ENCODE data around the gene DCTN5.

GRCh38 chr16:23673971-23674614, 32.8 kb downstream of the DCTN5 start:
- TF ChIP-seq CTCF (IDR thresholded peaks at IDR 0.05) (no peak), POLR2AphosphoS5 (IDR thresholded peaks at IDR 0.05; ENCODE audit: low read depth, low read length) (no peak), GABPA (IDR thresholded peaks at IDR 0.05; ENCODE audit: low read depth) (no peak), RCOR1 (IDR thresholded peaks at IDR 0.05; ENCODE audit: low read length) (no peak), EP300 (IDR thresholded peaks at IDR 0.05; ENCODE audit: borderline replicate concordance in 1 of 2, low read depth in 1 of 2, low read length in 1 of 2) (no peak), SMC3 (IDR thresholded peaks at IDR 0.05; ENCODE audit: low read depth, low read length) (no peak), FOXM1 (IDR thresholded peaks at IDR 0.05; ENCODE audit: low read depth) (no peak), YY1 (IDR thresholded peaks at IDR 0.05; ENCODE audit: low read depth) (no peak), SIN3A (IDR thresholded peaks at IDR 0.05; ENCODE audit: borderline replicate concordance, low read depth, low read length) (no peak)
- TF ChIP-seq, protein P1, sequence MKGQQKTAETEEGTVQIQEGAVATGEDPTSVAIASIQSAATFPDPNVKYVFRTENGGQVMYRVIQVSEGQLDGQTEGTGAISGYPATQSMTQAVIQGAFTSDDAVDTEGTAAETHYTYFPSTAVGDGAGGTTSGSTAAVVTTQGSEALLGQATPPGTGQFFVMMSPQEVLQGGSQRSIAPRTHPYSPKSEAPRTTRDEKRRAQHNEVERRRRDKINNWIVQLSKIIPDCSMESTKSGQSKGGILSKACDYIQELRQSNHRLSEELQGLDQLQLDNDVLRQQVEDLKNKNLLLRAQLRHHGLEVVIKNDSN (IDR thresholded peaks at IDR 0.05; ENCODE audit: borderline replicate concordance, low read depth) = no peak

All from SK-N-SH (cell line).